Measurements from ENCODE around the gene KIF6.

- peak; percentile 59 for TF ChIP-seq CTCF (conservative IDR thresholded peaks at IDR 0.05; ENCODE audit: low read depth, low read length)
- TF ChIP-seq EZH2 (IDR thresholded peaks at IDR 0.05; ENCODE audit: borderline replicate concordance, low read depth, low read length, poor library complexity, severe bottlenecking): no peak
These were observed 362.7 kb downstream of the KIF6 start for GRCh38 chr6:39362487-39362865.
